ENCODE results near the gene SYNGR3. TPM values are rescaled to one million over a fixed set of nuclear protein-coding genes. Genes with fewer than 3 reads are reported as not detected.

The SYNGR3 gene
- total RNA-seq (2022; extraction: Qiagen RNA extraction), result 5.0 to 9.3 TPM (median 8.2 TPM) in 5 replicates

GRCh38 chr16:1989209-1990100 lies at the start of gene SYNGR3:
TSS of gene SYNGR3 (plus strand) at chr16:1989970. CDS start at chr16:1990103, 133 bp downstream.

GRCh38 chr16:1942810-1943726 lies 46.7 kb upstream of the SYNGR3 start, which contains the start of gene MSRB1:
TSS of gene MSRB1 (minus strand) at chr16:1943199. CDS start at chr16:1943156, 43 bp downstream.

GRCh38 chr16:1959269-1960039 lies 30.3 kb upstream of the SYNGR3 start, which contains the start of gene NDUFB10:
TSS of gene NDUFB10 (plus strand) at chr16:1959538. CDS start at chr16:1959625, 87 bp downstream.

GRCh38 chr16:1964506-1965395 lies 25.0 kb upstream of the SYNGR3 start, which contains the start of gene RPS2:
TSS of gene RPS2 (minus strand) at chr16:1964826. CDS start at chr16:1964625, 201 bp downstream.

GRCh38 chr16:1966460-1966859 lies 23.3 kb upstream of the SYNGR3 start, which contains the start of gene RNF151:
TSS of gene RNF151 (plus strand) at chr16:1966856. CDS start at chr16:1966882, 26 bp downstream.

GRCh38 chr16:1971796-1972489 lies 17.8 kb upstream of the SYNGR3 start, which contains the start of gene TBL3:
TSS of gene TBL3 (plus strand) at chr16:1972053. CDS start at chr16:1972165, 112 bp downstream.

GRCh38 chr16:1981398-1981836 lies 8.4 kb upstream of the SYNGR3 start, which contains the start of gene NOXO1:
TSS of gene NOXO1 (minus strand) at chr16:1981469. CDS start at chr16:1981179, 290 bp downstream.

GRCh38 chr16:1983544-1984346 lies 6.0 kb upstream of the SYNGR3 start, which contains the start of gene GFER:
TSS of gene GFER (plus strand) at chr16:1984193. CDS start at chr16:1984219, 26 bp downstream.

GRCh38 chr16:2009791-2010510 lies 20.2 kb downstream of the SYNGR3 start, which contains the start of gene ZNF598:
TSS of gene ZNF598 (minus strand) at chr16:2009821.

GRCh38 chr16:2019518-2019920 lies 29.7 kb downstream of the SYNGR3 start, which contains the start of gene NPW:
TSS of gene NPW (plus strand) at chr16:2019785.

GRCh38 chr16:2026461-2027023 lies 36.8 kb downstream of the SYNGR3 start, which contains the start of gene NHERF2:
TSS of gene NHERF2 (plus strand) at chr16:2026902. CDS start at chr16:2027006, 104 bp downstream.

Other genes with a start within 250 kb of the SYNGR3 start
- gene NME3, start 218.4 kb upstream of the SYNGR3 start, total RNA-seq (2022; extraction: Qiagen RNA extraction), result 27.8 to 65.4 TPM (median 62.1 TPM) in 5 replicates
- 5.9 to 12.6 TPM (median 8.3 TPM) in 5 replicates for gene EME2, start 217.2 kb upstream of the SYNGR3 start, total RNA-seq (2022; extraction: Qiagen RNA extraction)
- 151 to 264 TPM (median 250 TPM) in 5 replicates for gene MRPS34, start 216.8 kb upstream of the SYNGR3 start, total RNA-seq (2022; extraction: Qiagen RNA extraction)
- 19.3 to 30.3 TPM (median 29.5 TPM) in 5 replicates for gene SPSB3, start 207.4 kb upstream of the SYNGR3 start, total RNA-seq (2022; extraction: Qiagen RNA extraction)
- gene NUBP2, start 207.0 kb upstream of the SYNGR3 start, total RNA-seq (2022; extraction: Qiagen RNA extraction), result 60.7 to 88.7 TPM (median 83.0 TPM) in 5 replicates
- gene IGFALS, start 196.3 kb upstream of the SYNGR3 start, total RNA-seq (2022; extraction: Qiagen RNA extraction), result 0.03 to 0.18 TPM (median 0.06 TPM) in 4 of 5 replicates, not detected in the other
- 57.8 to 76.0 TPM (median 74.4 TPM) in 5 replicates for gene HAGH, start 163.1 kb upstream of the SYNGR3 start, total RNA-seq (2022; extraction: Qiagen RNA extraction)
- gene FAHD1, start 162.8 kb upstream of the SYNGR3 start, total RNA-seq (2022; extraction: Qiagen RNA extraction), result 46.8 to 52.1 TPM (median 49.6 TPM) in 5 replicates
- 1.2 to 2.2 TPM (median 1.4 TPM) in 5 replicates for gene MEIOB, start 117.8 kb upstream of the SYNGR3 start, total RNA-seq (2022; extraction: Qiagen RNA extraction)
- 1.1 to 2.1 TPM (median 2.0 TPM) in 5 replicates for gene HS3ST6, start 71.6 kb upstream of the SYNGR3 start, total RNA-seq (2022; extraction: Qiagen RNA extraction)
- gene MSRB1, start 46.8 kb upstream of the SYNGR3 start, total RNA-seq (2022; extraction: Qiagen RNA extraction), result 32.5 to 43.0 TPM (median 42.2 TPM) in 5 replicates
- 0.09 to 0.11 TPM (median 0.10 TPM) in 3 of 5 replicates, not detected in the others for gene RPL3L, start 35.3 kb upstream of the SYNGR3 start, total RNA-seq (2022; extraction: Qiagen RNA extraction)
- 247 to 295 TPM (median 252 TPM) in 5 replicates for gene NDUFB10, start 30.4 kb upstream of the SYNGR3 start, total RNA-seq (2022; extraction: Qiagen RNA extraction)
- 3,695 to 5,624 TPM (median 5,467 TPM) in 5 replicates for gene RPS2, start 25.1 kb upstream of the SYNGR3 start, total RNA-seq (2022; extraction: Qiagen RNA extraction)
- not detected in 5 replicates for gene RNF151, start 23.1 kb upstream of the SYNGR3 start, total RNA-seq (2022; extraction: Qiagen RNA extraction)
- 31.6 to 41.2 TPM (median 38.0 TPM) in 5 replicates for gene TBL3, start 17.9 kb upstream of the SYNGR3 start, total RNA-seq (2022; extraction: Qiagen RNA extraction)
- 0.08 to 0.31 TPM (median 0.28 TPM) in 5 replicates for gene NOXO1, start 8.5 kb upstream of the SYNGR3 start, total RNA-seq (2022; extraction: Qiagen RNA extraction)
- 23.0 to 44.4 TPM (median 40.1 TPM) in 5 replicates for gene GFER, start 5.8 kb upstream of the SYNGR3 start, total RNA-seq (2022; extraction: Qiagen RNA extraction)
- gene ZNF598, start 19.9 kb downstream of the SYNGR3 start, total RNA-seq (2022; extraction: Qiagen RNA extraction), result 47.7 to 63.8 TPM (median 61.2 TPM) in 5 replicates
- gene NPW, start 29.8 kb downstream of the SYNGR3 start, total RNA-seq (2022; extraction: Qiagen RNA extraction), result 0.65 to 1.4 TPM (median 0.88 TPM) in 5 replicates
- gene NHERF2, start 36.9 kb downstream of the SYNGR3 start, total RNA-seq (2022; extraction: Qiagen RNA extraction), result 45.2 to 69.1 TPM (median 66.9 TPM) in 5 replicates
- 36.2 to 51.1 TPM (median 47.9 TPM) in 5 replicates for gene NTHL1, start 57.9 kb downstream of the SYNGR3 start, total RNA-seq (2022; extraction: Qiagen RNA extraction)
- gene TSC2, start 58.0 kb downstream of the SYNGR3 start, total RNA-seq (2022; extraction: Qiagen RNA extraction), result 32.0 to 40.6 TPM (median 34.1 TPM) in 5 replicates
- gene PKD1, start 145.9 kb downstream of the SYNGR3 start, total RNA-seq (2022; extraction: Qiagen RNA extraction), result 34.4 to 54.4 TPM (median 49.3 TPM) in 5 replicates
- gene RAB26, start 158.7 kb downstream of the SYNGR3 start, total RNA-seq (2022; extraction: Qiagen RNA extraction), result 1.9 to 4.4 TPM (median 3.3 TPM) in 5 replicates
- gene TRAF7, start 165.8 kb downstream of the SYNGR3 start, total RNA-seq (2022; extraction: Qiagen RNA extraction), result 39.0 to 55.8 TPM (median 49.7 TPM) in 5 replicates
- gene CASKIN1, start 206.6 kb downstream of the SYNGR3 start, total RNA-seq (2022; extraction: Qiagen RNA extraction), result 0.23 to 1.00 TPM (median 0.47 TPM) in 5 replicates
- 39.9 to 53.2 TPM (median 51.0 TPM) in 5 replicates for gene MLST8, start 215.5 kb downstream of the SYNGR3 start, total RNA-seq (2022; extraction: Qiagen RNA extraction)
- 1.5 to 4.8 TPM (median 3.4 TPM) in 5 replicates for gene BRICD5, start 220.9 kb downstream of the SYNGR3 start, total RNA-seq (2022; extraction: Qiagen RNA extraction)
- 14.8 to 35.7 TPM (median 32.9 TPM) in 5 replicates for gene PGP, start 224.9 kb downstream of the SYNGR3 start, total RNA-seq (2022; extraction: Qiagen RNA extraction)
- gene E4F1, start 233.6 kb downstream of the SYNGR3 start, total RNA-seq (2022; extraction: Qiagen RNA extraction), result 18.7 to 26.9 TPM (median 24.7 TPM) in 5 replicates
- 0.60 to 1.7 TPM (median 1.3 TPM) in 5 replicates for gene DNASE1L2, start 246.5 kb downstream of the SYNGR3 start, total RNA-seq (2022; extraction: Qiagen RNA extraction)

Data from A549 treated with AZD2906 at 1 μM for 4 hours (cell line).